Measurements from ENCODE around the gene GARIN5A. TPM values are rescaled to one million over a fixed set of nuclear protein-coding genes. Genes with fewer than 3 reads are reported as not detected.

Gene GARIN5A
- polyA plus RNA-seq, 3 donors = 0.41 TPM; not detected in 2

DNA sequence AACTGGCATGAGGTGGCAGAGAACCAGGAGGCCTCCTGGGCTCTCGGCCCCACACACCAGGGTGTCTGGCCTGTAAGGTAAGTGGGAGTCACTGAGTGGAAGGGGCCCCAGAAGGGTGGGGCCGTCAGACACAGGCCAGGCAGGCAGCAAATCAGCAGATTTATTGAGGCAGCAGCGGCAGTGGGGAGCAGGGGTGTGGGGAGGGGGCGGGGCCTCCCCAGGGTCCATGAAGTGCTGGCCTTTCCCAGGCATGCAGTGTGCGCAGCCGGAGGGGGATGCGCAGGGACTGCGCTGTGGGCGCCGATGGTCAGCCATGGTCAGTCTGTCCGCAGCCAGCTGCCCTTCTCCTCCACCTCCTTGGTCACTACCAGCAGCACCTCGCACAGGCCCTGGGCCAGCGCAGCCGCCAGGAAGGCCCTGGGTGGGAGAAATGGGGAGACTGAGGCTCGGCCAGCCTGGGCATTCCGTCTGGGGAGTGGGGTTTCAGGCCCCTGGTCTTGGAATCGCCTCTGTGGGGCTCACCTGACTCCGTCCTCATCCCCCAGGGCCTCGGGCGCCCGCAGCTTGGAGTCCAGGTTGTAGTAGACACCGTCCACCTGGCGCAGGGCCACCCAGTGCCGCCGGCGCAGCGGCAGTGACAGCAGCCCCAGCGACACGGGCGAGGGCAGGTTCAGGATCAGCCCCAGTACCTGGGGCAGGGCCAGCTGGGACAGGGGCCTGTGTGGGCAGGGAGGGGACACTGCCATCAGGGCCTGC lies 29.4 kb upstream of the GARIN5A start:
- TF ChIP-seq, protein P1, sequence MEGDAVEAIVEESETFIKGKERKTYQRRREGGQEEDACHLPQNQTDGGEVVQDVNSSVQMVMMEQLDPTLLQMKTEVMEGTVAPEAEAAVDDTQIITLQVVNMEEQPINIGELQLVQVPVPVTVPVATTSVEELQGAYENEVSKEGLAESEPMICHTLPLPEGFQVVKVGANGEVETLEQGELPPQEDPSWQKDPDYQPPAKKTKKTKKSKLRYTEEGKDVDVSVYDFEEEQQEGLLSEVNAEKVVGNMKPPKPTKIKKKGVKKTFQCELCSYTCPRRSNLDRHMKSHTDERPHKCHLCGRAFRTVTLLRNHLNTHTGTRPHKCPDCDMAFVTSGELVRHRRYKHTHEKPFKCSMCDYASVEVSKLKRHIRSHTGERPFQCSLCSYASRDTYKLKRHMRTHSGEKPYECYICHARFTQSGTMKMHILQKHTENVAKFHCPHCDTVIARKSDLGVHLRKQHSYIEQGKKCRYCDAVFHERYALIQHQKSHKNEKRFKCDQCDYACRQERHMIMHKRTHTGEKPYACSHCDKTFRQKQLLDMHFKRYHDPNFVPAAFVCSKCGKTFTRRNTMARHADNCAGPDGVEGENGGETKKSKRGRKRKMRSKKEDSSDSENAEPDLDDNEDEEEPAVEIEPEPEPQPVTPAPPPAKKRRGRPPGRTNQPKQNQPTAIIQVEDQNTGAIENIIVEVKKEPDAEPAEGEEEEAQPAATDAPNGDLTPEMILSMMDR (IDR thresholded peaks at IDR 0.05) = no peak
- Mint-ChIP-seq H3K36me3 (peaks cover 13% of the 10 kb centered on the region in 2 donors), H3K4me1 (peaks cover 9% of the 10 kb centered on the region), H3K27me3 (ENCODE audit: low read depth in 3 of 3) (peaks cover 0 to 5% (median 2%) of the 10 kb centered on the region in 3 donors), H3K4me3 (no peak overlapping the region), H3K27ac (no peak overlapping the region), H3K9me3 (no peaks in the 10 kb centered on the region)
- 99% methylated on average over 24 of the region's 30 CpGs for WGBS (ENCODE audit: insufficient coverage)
- Histone ChIP-seq H3K4me1 (ENCODE audit: control insufficient read depth in 1 of 2, insufficient read depth in 2 of 2, low read length in 2 of 2) (peaks cover 8 to 10% of the 10 kb centered on the region in 2 donors), H3K9ac (ENCODE audit: insufficient read depth, low read length, poor library complexity, severe bottlenecking) (no peak overlapping the region), H4K20me1 (ENCODE audit: insufficient read depth, low read length) (no peaks in the 10 kb centered on the region), H3K9me3 (replicated peaks in 1 of 2; ENCODE audit: control insufficient read depth in 1 of 2, insufficient read depth in 1 of 2, low read length in 2 of 2) (no peaks in the 10 kb centered on the region), H3K27me3 (ENCODE audit: control insufficient read depth in 2 of 2, insufficient read depth in 2 of 2, low read length in 2 of 2) (no peaks in the 10 kb centered on the region), H3K4me3 (replicated peaks in 1 of 3; ENCODE audit: low read depth in 2 of 3, low read length in 3 of 3) (no peak overlapping the region), H2AFZ (ENCODE audit: insufficient read depth, low read depth, low read length, poor library complexity, severe bottlenecking) (no peak overlapping the region), H3K79me2 (ENCODE audit: insufficient read depth, low read length) (peaks cover 4% of the 10 kb centered on the region), H3K36me3 (replicated peaks in 1 of 2; ENCODE audit: control insufficient read depth in 1 of 2, insufficient read depth in 2 of 2, low read length in 2 of 2) (no peaks in the 10 kb centered on the region), H3K27ac (ENCODE audit: low read depth in 1 of 2, low read length in 2 of 2) (no peak overlapping the region), H3K4me2 (replicated peaks; ENCODE audit: extremely low read depth, low read length, poor library complexity, severe bottlenecking) (no peak overlapping the region)
- DNase-seq = no peak
- intact Hi-C loops (cut with micrococcal nuclease) = no loop called here

DNA sequence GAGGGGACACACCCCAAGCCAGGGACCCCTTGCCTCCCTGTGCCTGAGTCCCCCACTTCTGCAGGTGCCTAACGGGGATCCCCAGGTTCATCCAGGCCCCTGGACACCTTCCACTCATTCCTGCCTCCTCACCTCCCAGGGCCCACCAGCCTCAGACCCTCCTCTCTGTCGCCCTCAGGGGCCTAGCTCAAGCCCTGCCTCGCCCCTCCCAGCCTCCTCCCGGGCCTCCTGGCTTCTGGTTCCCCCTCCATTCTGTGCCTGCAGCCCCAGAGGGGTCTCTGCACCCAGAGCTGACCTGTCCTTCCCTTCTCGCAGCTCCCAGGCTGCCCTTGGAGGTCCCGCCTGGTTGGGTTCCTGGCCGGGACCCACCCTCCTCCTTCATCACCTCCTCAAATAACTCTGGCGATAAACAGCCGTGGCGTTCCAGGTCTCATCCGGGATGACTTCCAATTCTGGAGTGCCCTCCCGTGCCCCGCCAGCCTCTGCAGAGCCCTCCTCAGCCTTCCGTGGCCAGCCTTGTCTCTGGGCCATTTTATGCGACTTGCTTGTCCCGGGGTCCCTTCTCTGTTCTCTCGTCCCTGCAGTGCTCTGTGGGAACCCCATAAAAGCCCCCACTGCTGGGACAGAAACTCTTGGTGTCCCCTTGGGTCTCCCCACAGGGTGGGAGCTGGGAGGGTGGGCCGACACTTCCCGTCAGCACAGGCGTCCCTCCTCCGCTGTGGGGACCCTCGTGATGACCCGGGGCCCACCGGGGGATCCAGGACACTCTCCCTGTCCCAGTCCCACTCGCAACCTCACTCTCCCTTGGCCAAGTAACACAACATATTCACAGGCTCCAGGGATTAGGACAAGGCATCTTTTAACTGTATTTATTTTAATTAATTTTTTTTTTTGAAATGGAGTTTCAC lies 25.2 kb upstream of the GARIN5A start:
- TF ChIP-seq, protein P1 (IDR thresholded peaks at IDR 0.05) = no peak
- no peaks in the 10 kb centered on the region for H3K36me3 ChIP-seq (replicated peaks in 1 of 2; ENCODE audit: control insufficient read depth in 1 of 2, insufficient read depth in 2 of 2, low read length in 2 of 2)
- H3K9ac ChIP-seq (ENCODE audit: insufficient read depth, low read length, poor library complexity, severe bottlenecking) = no peak overlapping the region
- Mint-ChIP-seq H3K27ac (no peak overlapping the region), H3K4me1 (no peaks in the 10 kb centered on the region), H3K9me3 (no peaks in the 10 kb centered on the region), H3K4me3 (no peak overlapping the region), H3K36me3 (peaks cover 4 to 6% of the 10 kb centered on the region in 2 donors), H3K27me3 (ENCODE audit: low read depth in 3 of 3) (peaks cover 0 to 2% (median 2%) of the 10 kb centered on the region in 3 donors)
- no peaks in the 10 kb centered on the region for H3K4me1 ChIP-seq (ENCODE audit: control insufficient read depth in 1 of 2, insufficient read depth in 2 of 2, low read length in 2 of 2)
- H3K79me2 ChIP-seq (ENCODE audit: insufficient read depth, low read length) = no peaks in the 10 kb centered on the region
- no peak for DNase-seq
- no peak overlapping the region for H3K4me2 ChIP-seq (replicated peaks; ENCODE audit: extremely low read depth, low read length, poor library complexity, severe bottlenecking)
- no peaks in the 10 kb centered on the region for H3K27me3 ChIP-seq (ENCODE audit: control insufficient read depth in 2 of 2, insufficient read depth in 2 of 2, low read length in 2 of 2)
- no peak overlapping the region for H3K4me3 ChIP-seq (replicated peaks in 1 of 3; ENCODE audit: low read depth in 2 of 3, low read length in 3 of 3)
- no peak overlapping the region for H2AFZ ChIP-seq (ENCODE audit: insufficient read depth, low read depth, low read length, poor library complexity, severe bottlenecking)
- no peaks in the 10 kb centered on the region for H3K9me3 ChIP-seq (replicated peaks in 1 of 2; ENCODE audit: control insufficient read depth in 1 of 2, insufficient read depth in 1 of 2, low read length in 2 of 2)
- no peaks in the 10 kb centered on the region for H4K20me1 ChIP-seq (ENCODE audit: insufficient read depth, low read length)
- no peak overlapping the region for H3K27ac ChIP-seq (ENCODE audit: low read depth in 1 of 2, low read length in 2 of 2)
- intact Hi-C loops (cut with micrococcal nuclease) = no loop called here
- 87% methylated on average over 13 of the region's 25 CpGs for WGBS (ENCODE audit: insufficient coverage)

Data from CD14-positive monocyte (primary cell).